Skeletal muscle tissue (tissue), 4 donors: ENCODE results near the gene PTPRK. TPM values are rescaled to one million over a fixed set of nuclear protein-coding genes. Genes with fewer than 3 reads are reported as not detected.

Experiments
- H3K27ac ChIP-seq: one replicate; pipeline ENCODE4 v1.7.0; 2013; ENCODE audit warnings: mild to moderate bottlenecking, low read depth, low read length, inconsistent platforms
- H3K27me3 ChIP-seq, 3 donors: one replicate each; pipeline ENCODE4 v1.7.0; 2013; ENCODE audit warnings: low read length in 3 of 3; ENCODE audit not compliant: control insufficient read depth in 3 of 3, insufficient read depth in 3 of 3
- H3K36me3 ChIP-seq, 3 donors: one replicate each; pipeline ENCODE4 v1.7.0; 2013; ENCODE audit warnings: low read length in 3 of 3; ENCODE audit not compliant: control insufficient read depth in 3 of 3, insufficient read depth in 3 of 3
- H3K4me1 ChIP-seq, 3 donors: one replicate each; pipeline ENCODE4 v1.7.0; 2013; ENCODE audit warnings: low read length in 3 of 3, mild to moderate bottlenecking in 3 of 3; ENCODE audit not compliant: control insufficient read depth in 3 of 3, insufficient read depth in 3 of 3
- H3K4me3 ChIP-seq, 3 donors: one replicate each; pipeline ENCODE4 v1.7.0; 2013; ENCODE audit warnings: low read length in 3 of 3
- H3K9ac ChIP-seq, 3 donors: one replicate each; pipeline ENCODE4 v1.7.0; 2013; ENCODE audit warnings: low read length in 3 of 3, mild to moderate bottlenecking in 3 of 3, moderate library complexity in 2 of 3, low read depth in 1 of 3
- H3K9me3 ChIP-seq, 3 donors: one replicate each; pipeline ENCODE4 v1.7.0; 2013; ENCODE audit warnings: low read length in 3 of 3; ENCODE audit not compliant: control insufficient read depth in 3 of 3
- total RNA-seq: library from RNA; depleted of rRNA; stranded (reverse); fragments of >200 nt; gene quantifications from one replicate; pipeline ENCODE4 v1.2.3, GENCODE V29; 2014
- donor health status: Osteomylitis.

The PTPRK gene
- total RNA-seq, 1 donor from 2014 or later = 37.1 TPM

GRCh38 chr6:128233531-128233930, 286.9 kb downstream of the PTPRK start:
- Histone ChIP-seq H3K27me3 (no peaks in the 10 kb centered on the region), H3K9ac (no peak overlapping the region)

GRCh38 chr6:128230267-128230989, 290.0 kb downstream of the PTPRK start:
- no peak overlapping the region for H3K4me3 ChIP-seq
- H3K4me1 ChIP-seq = no peaks in the 10 kb centered on the region
- H3K36me3 ChIP-seq = no peaks in the 10 kb centered on the region
- no peak overlapping the region for H3K9ac ChIP-seq
- H3K9me3 ChIP-seq = no peaks in the 10 kb centered on the region
- no peaks in the 10 kb centered on the region for H3K27me3 ChIP-seq
- no peak overlapping the region for H3K27ac ChIP-seq

More at GRCh38 chr6:128233531-128233930, 286.9 kb downstream of the PTPRK start:
- Histone ChIP-seq H3K4me1 (no peaks in the 10 kb centered on the region), H3K9me3 (no peaks in the 10 kb centered on the region), H3K36me3 (no peaks in the 10 kb centered on the region), H3K4me3 (no peak overlapping the region), H3K27ac (no peak overlapping the region)

GRCh38 chr6:128225612-128226011, 294.8 kb downstream of the PTPRK start:
- no peaks in the 10 kb centered on the region for H3K36me3 ChIP-seq

GRCh38 chr6:128216917-128217316, 303.5 kb downstream of the PTPRK start:
- no peaks in the 10 kb centered on the region for H3K9me3 ChIP-seq
- H3K27me3 ChIP-seq = no peaks in the 10 kb centered on the region
- no peaks in the 10 kb centered on the region for H3K4me1 ChIP-seq
- peaks cover 0 to 3% (median 0%) of the 10 kb centered on the region in 3 donors for H3K36me3 ChIP-seq
- H3K4me3 ChIP-seq = no peak overlapping the region
- H3K9ac ChIP-seq = no peak overlapping the region
- no peak overlapping the region for H3K27ac ChIP-seq

More at GRCh38 chr6:128225612-128226011, 294.8 kb downstream of the PTPRK start:
- Histone ChIP-seq H3K9ac (no peak overlapping the region), H3K27ac (no peak overlapping the region), H3K4me1 (no peaks in the 10 kb centered on the region), H3K4me3 (no peak overlapping the region), H3K27me3 (no peaks in the 10 kb centered on the region), H3K9me3 (no peaks in the 10 kb centered on the region)

- Histone ChIP-seq H3K9ac (no peak overlapping the region), H3K27me3 (no peaks in the 10 kb centered on the region), H3K9me3 (no peaks in the 10 kb centered on the region), H3K4me3 (no peak overlapping the region), H3K4me1 (no peaks in the 10 kb centered on the region), H3K36me3 (no peaks in the 10 kb centered on the region), H3K27ac (no peak overlapping the region)
Measured at GRCh38 chr6:128209771-128210170, 310.6 kb downstream of the PTPRK start.

GRCh38 chr6:128208851-128209580, 311.4 kb downstream of the PTPRK start:
- no peak overlapping the region for H3K27ac ChIP-seq
- H3K9me3 ChIP-seq = no peaks in the 10 kb centered on the region
- no peaks in the 10 kb centered on the region for H3K4me1 ChIP-seq

GRCh38 chr6:128208078-128208477, 312.3 kb downstream of the PTPRK start:
- H3K4me1 ChIP-seq = no peaks in the 10 kb centered on the region
- H3K9me3 ChIP-seq = no peaks in the 10 kb centered on the region
- H3K9ac ChIP-seq = no peak overlapping the region
- no peak overlapping the region for H3K4me3 ChIP-seq
- H3K27me3 ChIP-seq = no peaks in the 10 kb centered on the region
- no peak overlapping the region for H3K27ac ChIP-seq
- H3K36me3 ChIP-seq = no peaks in the 10 kb centered on the region

More at GRCh38 chr6:128208851-128209580, 311.4 kb downstream of the PTPRK start:
- H3K36me3 ChIP-seq = no peaks in the 10 kb centered on the region
- H3K4me3 ChIP-seq = no peak overlapping the region
- H3K9ac ChIP-seq = no peak overlapping the region
- no peaks in the 10 kb centered on the region for H3K27me3 ChIP-seq

- Histone ChIP-seq H3K4me1 (no peaks in the 10 kb centered on the region), H3K4me3 (no peak overlapping the region), H3K9me3 (no peaks in the 10 kb centered on the region), H3K27me3 (no peaks in the 10 kb centered on the region), H3K36me3 (no peaks in the 10 kb centered on the region), H3K27ac (no peak overlapping the region), H3K9ac (no peak overlapping the region)
Measured at GRCh38 chr6:128206610-128207426, 313.6 kb downstream of the PTPRK start.

- H3K27ac ChIP-seq = no peak overlapping the region
- H3K36me3 ChIP-seq = no peaks in the 10 kb centered on the region
- no peak overlapping the region for H3K9ac ChIP-seq
- no peaks in the 10 kb centered on the region for H3K27me3 ChIP-seq
- no peaks in the 10 kb centered on the region for H3K4me1 ChIP-seq
- no peak overlapping the region for H3K4me3 ChIP-seq
- H3K9me3 ChIP-seq = no peaks in the 10 kb centered on the region
Measured at GRCh38 chr6:128204616-128205015, 315.8 kb downstream of the PTPRK start.
